T-cell (primary cell): ENCODE results near the gene KCNK5. TPM values are rescaled to one million over a fixed set of nuclear protein-coding genes. Genes with fewer than 3 reads are reported as not detected.

Source experiments
- ATAC-seq, 4 experiments: fragments of 200-7000 bp in 3 of 4; fragments of 150-1000 bp in 1 of 4; cut with Tn5 transposase; replicated peaks in 1 of 4; 1 replicate in 3 of 4; 2 replicates in 1 of 4; pipeline ENCODE4 v1.10.0; 2021; ENCODE audit warnings: moderate library complexity in 3 of 4, mild to moderate bottlenecking in 2 of 4, moderate number of reproducible peaks in 1 of 4
- CTCF ChIA-PET, 2 donors: fragments of 300-600 bp; sonication (Branson Sonifier 250); formaldehyde crosslinking; loops; one replicate each; lab custom pipeline; 2022; ENCODE audit warnings: antibody characterized with exemption in 2 of 2; lab: Charles Lee
- POLR2A ChIA-PET, 2 donors: fragments of 300-600 bp; sonication (Branson Sonifier 250); formaldehyde crosslinking; loops; one replicate each; lab custom pipeline; 2022; ENCODE audit warnings: antibody characterized with exemption in 2 of 2; lab: Charles Lee
- DNase-seq, 35 experiments: peaks; one replicate each; pipeline versions ENCODE4 v3.0.0 to v3.0.0-alpha.2; 2013 to 2023
- H3K27ac ChIP-seq: one replicate; pipeline ENCODE4 v1.5.1; 2013; ENCODE audit warnings: low read length
- H3K27me3 ChIP-seq, 2 experiments: replicated peaks in 1 of 2; 1 replicate in 1 of 2; 2 replicates in 1 of 2; pipeline versions ENCODE4 v1.6.1 to v1.7.0; 2013; ENCODE audit warnings: low read length in 1 of 2, mixed read lengths in 1 of 2; ENCODE audit not compliant: control insufficient read depth in 2 of 2, insufficient read depth in 2 of 2; ENCODE audit errors: extremely low read depth in 1 of 2
- H3K36me3 ChIP-seq, 2 donors: 1 replicate in 1 of 2; 2 replicates in 1 of 2; pipeline versions ENCODE4 v1.6.1 to v1.7.0; 2013; ENCODE audit warnings: low read length in 1 of 2; ENCODE audit not compliant: control insufficient read depth in 2 of 2, insufficient read depth in 1 of 2; ENCODE audit errors: extremely low read depth in 1 of 2
- H3K4me1 ChIP-seq, 2 experiments: 1 replicate in 1 of 2; 2 replicates in 1 of 2; pipeline versions ENCODE4 v1.6.1 to v1.7.0; 2013; ENCODE audit warnings: low read length in 2 of 2, mixed read lengths in 1 of 2; ENCODE audit not compliant: insufficient read depth in 2 of 2, control insufficient read depth in 1 of 2; ENCODE audit errors: extremely low read depth in 1 of 2
- H3K4me3 ChIP-seq, 2 donors: 1 replicate in 1 of 2; 2 replicates in 1 of 2; pipeline versions ENCODE4 v1.5.1 to v1.7.0; 2013; ENCODE audit warnings: mild to moderate bottlenecking in 2 of 2, low read length in 1 of 2, moderate library complexity in 1 of 2; ENCODE audit not compliant: control insufficient read depth in 1 of 2; ENCODE audit errors: extremely low read depth in 1 of 2
- H3K9me3 ChIP-seq: 2 replicates; pipeline ENCODE4 v1.7.0; 2013
- H3K27ac Mint-ChIP-seq, 2 donors: one replicate each; pipeline ENCODE4 v1.8.0; 2020 to 2021; ENCODE audit warnings: mild to moderate bottlenecking in 2 of 2, mixed read lengths in 2 of 2
- H3K27me3 Mint-ChIP-seq, 2 donors: one replicate each; pipeline ENCODE4 v1.8.0; 2021 to 2022; ENCODE audit warnings: mixed read lengths in 2 of 2
- H3K36me3 Mint-ChIP-seq: one replicate; pipeline ENCODE4 v1.8.0; 2021; ENCODE audit warnings: mixed read lengths
- H3K4me1 Mint-ChIP-seq, 3 donors: one replicate each; pipeline ENCODE4 v1.8.0; 2020 to 2022; ENCODE audit warnings: mixed read lengths in 3 of 3, mild to moderate bottlenecking in 1 of 3
- H3K4me3 Mint-ChIP-seq, 3 donors: one replicate each; pipeline ENCODE4 v1.8.0; 2020 to 2022; ENCODE audit warnings: mild to moderate bottlenecking in 3 of 3, mixed read lengths in 3 of 3, moderate library complexity in 3 of 3
- H3K9me3 Mint-ChIP-seq, 3 donors: one replicate each; pipeline ENCODE4 v1.8.0; 2020 to 2022; ENCODE audit warnings: mixed read lengths in 3 of 3
- WGBS: methylation state at CpG from one replicate; pipeline ENCODE4 v1.1.5; 2013; ENCODE audit warnings: missing lambda C conversion rate; ENCODE audit not compliant: insufficient coverage; 5-methylcytosine and 5-hydroxymethylcytosine counted together
- total RNA-seq, 35 experiments: library from RNA in 6 of 35; stranded (reverse) in 6 of 35; fragments of 120-200 nt in 1 of 35; gene quantifications; one replicate each; pipeline versions ENCODE4 v1.2.1 to v1.2.4 and lab custom pipeline; 2013 to 2026

Gene KCNK5
- total RNA-seq, 5 donors from 2014 or later (not counting 1 experiment from before 2014, with no cell fraction given), result 0.60 to 1.1 (median 0.93) TPM

GRCh38 chr6:39197922-39198500 lies 31.3 kb downstream of the KCNK5 start:
- no peaks in the 10 kb centered on the region for H3K4me1 ChIP-seq
- no peak overlapping the region for H3K27ac ChIP-seq
- no peaks in the 10 kb centered on the region for H3K27me3 Mint-ChIP-seq
- no peak overlapping the region for H3K4me3 ChIP-seq
- H3K4me3 Mint-ChIP-seq, result no peak overlapping the region
- no peaks in the 10 kb centered on the region for H3K36me3 ChIP-seq
- H3K9me3 ChIP-seq, result no peaks in the 10 kb centered on the region
- no peak overlapping the region for H3K27ac Mint-ChIP-seq
- ATAC-seq (no peak), DNase-seq (no peak)
- H3K9me3 Mint-ChIP-seq, result no peaks in the 10 kb centered on the region
- CTCF ChIA-PET, result interaction anchor here in 1 of 2 donors (0.6 kb wide), 1 partner anchor 616 kb away, joined by 3 read pairs; no protein-coding TSS in a partner anchor
- H3K27me3 ChIP-seq, result peaks cover 0 to 3% of the 10 kb centered on the region in 2 experiments
- peaks cover 0 to 2% (median 0%) of the 10 kb centered on the region in 3 donors for H3K4me1 Mint-ChIP-seq
- POLR2A ChIA-PET, result no interaction called here
- H3K36me3 Mint-ChIP-seq, result peaks cover 5% of the 10 kb centered on the region

DNA sequence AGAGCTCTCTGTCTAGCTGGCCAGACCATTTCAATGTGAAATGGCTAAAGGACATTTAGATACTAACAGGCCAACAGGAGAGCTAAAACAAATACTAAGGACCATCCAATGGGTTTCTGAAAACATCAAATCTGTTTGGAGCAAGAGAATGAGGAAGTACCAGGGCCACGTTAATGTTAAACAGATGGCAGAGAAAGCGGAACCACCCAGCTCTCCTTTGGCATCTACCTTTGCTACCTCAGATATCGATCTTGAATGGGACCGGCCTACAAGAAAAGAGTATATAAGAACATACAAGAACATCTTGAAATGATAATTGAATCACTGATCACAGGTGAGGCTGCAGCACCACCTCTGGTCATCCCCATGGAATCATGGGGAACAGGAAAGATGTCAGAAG lies 31.8 kb downstream of the KCNK5 start:
- CTCF ChIA-PET, result interaction anchor here in 1 of 2 donors (0.6 kb wide), 1 partner anchor 617 kb away, joined by 3 read pairs; no protein-coding TSS in a partner anchor
- H3K27ac ChIP-seq, result no peak overlapping the region
- no peak for ATAC-seq

DNA sequence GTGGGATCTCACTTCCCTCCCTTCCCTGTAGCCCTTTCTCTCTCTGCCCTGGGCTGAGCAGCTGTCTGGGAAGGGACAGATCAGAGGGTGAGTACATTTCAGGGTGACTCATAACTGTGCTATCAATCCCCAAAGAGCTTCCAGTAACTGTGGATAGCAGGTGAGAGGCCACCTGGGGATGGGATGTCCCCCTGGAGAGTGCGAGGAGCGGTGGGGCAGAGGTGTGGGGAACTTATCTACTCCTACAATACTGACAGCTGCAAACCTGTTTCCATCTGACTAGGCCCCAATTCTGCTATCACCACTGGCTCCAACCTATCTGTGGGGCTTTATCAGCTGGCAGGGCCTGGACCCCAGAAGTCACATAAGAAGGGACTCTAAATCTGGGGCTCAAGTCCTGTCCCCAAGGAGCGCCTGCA lies 32.6 kb downstream of the KCNK5 start:
- Histone ChIP-seq H3K4me3 (no peak overlapping the region), H3K27me3 (peaks cover 0 to 3% of the 10 kb centered on the region in 2 experiments), H3K9me3 (no peaks in the 10 kb centered on the region), H3K27ac (no peak overlapping the region), H3K4me1 (no peaks in the 10 kb centered on the region), H3K36me3 (no peaks in the 10 kb centered on the region)
- no peak overlapping the region for H3K27ac Mint-ChIP-seq
- H3K9me3 Mint-ChIP-seq, result no peaks in the 10 kb centered on the region
- ATAC-seq (no peak), DNase-seq (no peak)
- ChIA-PET POLR2A (no interaction called here), CTCF (no interaction called here)
- peaks cover 0 to 2% (median 0%) of the 10 kb centered on the region in 3 donors for H3K4me1 Mint-ChIP-seq
- no peak overlapping the region for H3K4me3 Mint-ChIP-seq
- H3K36me3 Mint-ChIP-seq, result peaks cover 8% of the 10 kb centered on the region
- no CpG with 5 or more reads among the region's 3 CpGs for WGBS
- H3K27me3 Mint-ChIP-seq, result no peaks in the 10 kb centered on the region

More for the DNA sequence above, 31.8 kb downstream of the KCNK5 start:
- H3K27ac Mint-ChIP-seq, result no peak overlapping the region
- no peaks in the 10 kb centered on the region for H3K9me3 Mint-ChIP-seq
- Histone ChIP-seq H3K9me3 (no peaks in the 10 kb centered on the region), H3K4me3 (no peak overlapping the region), H3K27me3 (peaks cover 0 to 3% of the 10 kb centered on the region in 2 experiments), H3K4me1 (no peaks in the 10 kb centered on the region), H3K36me3 (no peaks in the 10 kb centered on the region)
- peaks cover 8% of the 10 kb centered on the region for H3K36me3 Mint-ChIP-seq
- WGBS, result no CpG with 5 or more reads among the region's 4 CpGs
- DNase-seq, result no peak
- H3K4me1 Mint-ChIP-seq, result peaks cover 0 to 2% (median 0%) of the 10 kb centered on the region in 3 donors
- no peaks in the 10 kb centered on the region for H3K27me3 Mint-ChIP-seq
- POLR2A ChIA-PET, result no interaction called here
- no peak overlapping the region for H3K4me3 Mint-ChIP-seq

GRCh38 chr6:39195792-39196385 lies 33.4 kb downstream of the KCNK5 start:
- Histone ChIP-seq H3K36me3 (peaks cover 0 to 2% of the 10 kb centered on the region in 2 donors), H3K4me1 (no peaks in the 10 kb centered on the region), H3K27me3 (peaks cover 0 to 2% of the 10 kb centered on the region in 2 experiments), H3K4me3 (no peak overlapping the region), H3K9me3 (no peaks in the 10 kb centered on the region), H3K27ac (no peak overlapping the region)
- H3K27me3 Mint-ChIP-seq, result no peaks in the 10 kb centered on the region
- WGBS, result no CpG with 5 or more reads among the region's 3 CpGs
- peaks cover 0 to 2% (median 0%) of the 10 kb centered on the region in 3 donors for H3K4me1 Mint-ChIP-seq
- H3K36me3 Mint-ChIP-seq, result peaks cover 8% of the 10 kb centered on the region
- ATAC-seq (no peak), DNase-seq (no peak)
- no peaks in the 10 kb centered on the region for H3K9me3 Mint-ChIP-seq
- no peak overlapping the region for H3K27ac Mint-ChIP-seq
- H3K4me3 Mint-ChIP-seq, result no peak overlapping the region
- ChIA-PET CTCF (no interaction called here), POLR2A (no interaction called here)

DNA sequence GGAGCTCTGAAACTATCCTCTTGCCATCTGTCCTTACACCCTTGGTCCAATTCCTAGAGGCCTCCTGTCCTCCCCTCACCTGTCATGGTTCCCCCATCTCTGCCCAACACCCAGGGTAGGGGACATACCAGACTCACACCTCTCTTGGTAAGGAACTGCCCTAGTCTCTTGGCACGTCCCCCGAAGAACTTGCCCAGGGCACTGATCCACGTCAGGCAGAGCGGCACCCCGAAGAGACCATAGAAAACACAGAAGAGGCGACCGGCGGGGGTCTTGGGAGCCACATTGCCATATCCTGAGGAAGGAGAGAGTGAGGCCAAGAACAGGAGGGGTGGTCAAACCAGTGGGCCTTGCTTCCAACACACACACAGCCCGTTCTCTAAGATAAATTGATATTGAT lies 34.8 kb downstream of the KCNK5 start:
- Histone ChIP-seq H3K36me3 (peaks cover 0 to 3% of the 10 kb centered on the region in 2 donors), H3K4me1 (no peaks in the 10 kb centered on the region), H3K9me3 (no peaks in the 10 kb centered on the region), H3K4me3 (no peak overlapping the region), H3K27ac (no peak overlapping the region), H3K27me3 (peaks cover 0 to 2% of the 10 kb centered on the region in 2 experiments)
- DNase-seq (no peak), ATAC-seq (no peak)
- CTCF ChIA-PET, result no interaction called here
- Mint-ChIP-seq H3K27ac (no peak overlapping the region), H3K4me3 (no peak overlapping the region), H3K4me1 (peaks cover 0 to 2% (median 0%) of the 10 kb centered on the region in 3 donors), H3K27me3 (no peaks in the 10 kb centered on the region), H3K36me3 (peaks cover 8% of the 10 kb centered on the region), H3K9me3 (no peaks in the 10 kb centered on the region)
- POLR2A ChIA-PET, result no interaction called here
- WGBS, result 97% methylated on average over 5 of the region's 9 CpGs

GRCh38 chr6:39193201-39193791 lies 36.0 kb downstream of the KCNK5 start:
- no peaks in the 10 kb centered on the region for H3K27me3 Mint-ChIP-seq
- DNase-seq (no peak), ATAC-seq (no peak)
- H3K27ac ChIP-seq, result no peak overlapping the region
- ChIA-PET CTCF (no interaction called here), POLR2A (no interaction called here)
- peaks cover 0 to 3% of the 10 kb centered on the region in 2 donors for H3K36me3 ChIP-seq
- H3K4me3 Mint-ChIP-seq, result no peak overlapping the region
- WGBS, result 100% methylated on average over 1 of the region's 2 CpGs
- peaks cover 8% of the 10 kb centered on the region for H3K36me3 Mint-ChIP-seq
- no peaks in the 10 kb centered on the region for H3K4me1 ChIP-seq
- no peak overlapping the region for H3K27ac Mint-ChIP-seq
- H3K9me3 ChIP-seq, result no peaks in the 10 kb centered on the region
- H3K4me3 ChIP-seq, result no peak overlapping the region
- H3K27me3 ChIP-seq, result peaks cover 0 to 2% of the 10 kb centered on the region in 2 experiments
- H3K4me1 Mint-ChIP-seq, result peaks cover 6 to 8% (median 8%) of the 10 kb centered on the region in 3 donors
- no peaks in the 10 kb centered on the region for H3K9me3 Mint-ChIP-seq
